K562 treated with DMSO at 1 percent for 48 hours (cell line): ENCODE data around the gene TEX2. TPM values are rescaled to one million over a fixed set of nuclear protein-coding genes. Genes with fewer than 3 reads are reported as not detected.

Source experiments
- total RNA-seq: library from RNA; unstranded; fragments of 300-600 nt; gene quantifications from 2 replicates; pipeline ENCODE4 v1.2.3, GENCODE V29; 2022; ENCODE audit warnings: low replicate concordance; ENCODE audit errors: extremely low read depth

The TEX2 gene, protein sequence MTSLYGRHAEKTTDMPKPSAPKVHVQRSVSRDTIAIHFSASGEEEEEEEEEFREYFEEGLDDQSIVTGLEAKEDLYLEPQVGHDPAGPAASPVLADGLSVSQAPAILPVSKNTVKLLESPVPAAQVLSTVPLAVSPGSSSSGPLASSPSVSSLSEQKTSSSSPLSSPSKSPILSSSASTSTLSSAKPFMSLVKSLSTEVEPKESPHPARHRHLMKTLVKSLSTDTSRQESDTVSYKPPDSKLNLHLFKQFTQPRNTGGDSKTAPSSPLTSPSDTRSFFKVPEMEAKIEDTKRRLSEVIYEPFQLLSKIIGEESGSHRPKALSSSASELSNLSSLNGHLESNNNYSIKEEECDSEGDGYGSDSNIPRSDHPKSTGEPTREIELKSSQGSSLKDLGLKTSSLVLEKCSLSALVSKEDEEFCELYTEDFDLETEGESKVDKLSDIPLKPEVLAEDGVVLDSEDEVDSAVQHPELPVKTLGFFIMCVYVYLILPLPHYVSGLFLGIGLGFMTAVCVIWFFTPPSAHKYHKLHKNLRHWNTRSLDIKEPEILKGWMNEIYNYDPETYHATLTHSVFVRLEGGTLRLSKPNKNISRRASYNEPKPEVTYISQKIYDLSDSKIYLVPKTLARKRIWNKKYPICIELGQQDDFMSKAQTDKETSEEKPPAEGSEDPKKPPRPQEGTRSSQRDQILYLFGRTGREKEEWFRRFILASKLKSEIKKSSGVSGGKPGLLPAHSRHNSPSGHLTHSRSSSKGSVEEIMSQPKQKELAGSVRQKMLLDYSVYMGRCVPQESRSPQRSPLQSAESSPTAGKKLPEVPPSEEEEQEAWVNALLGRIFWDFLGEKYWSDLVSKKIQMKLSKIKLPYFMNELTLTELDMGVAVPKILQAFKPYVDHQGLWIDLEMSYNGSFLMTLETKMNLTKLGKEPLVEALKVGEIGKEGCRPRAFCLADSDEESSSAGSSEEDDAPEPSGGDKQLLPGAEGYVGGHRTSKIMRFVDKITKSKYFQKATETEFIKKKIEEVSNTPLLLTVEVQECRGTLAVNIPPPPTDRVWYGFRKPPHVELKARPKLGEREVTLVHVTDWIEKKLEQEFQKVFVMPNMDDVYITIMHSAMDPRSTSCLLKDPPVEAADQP
- not detected in 2 replicates for total RNA-seq

GRCh38 chr17:64263000-64263766, at the start of gene TEX2:
Gene TEX2 (minus strand): TSS chr17:64263260. CDS start chr17:64214217, 49,043 bp downstream.

GRCh38 chr17:64129765-64130558, 133.1 kb downstream of the TEX2 start, which contains the start of gene ERN1:
Gene ERN1 (minus strand): TSS chr17:64130144. CDS start chr17:64130029, 115 bp downstream.

Other genes with a start within 250 kb of the TEX2 start
- gene ICAM2, start 242.6 kb downstream of the TEX2 start, total RNA-seq, result not detected in 2 replicates
- gene ERN1, start 133.1 kb downstream of the TEX2 start, total RNA-seq, result not detected in 2 replicates
- gene PECAM1, start 127.6 kb upstream of the TEX2 start, total RNA-seq, result not detected in 2 replicates
- gene MILR1, start 185.9 kb upstream of the TEX2 start, total RNA-seq, result not detected in 2 replicates
- gene POLG2, start 233.8 kb upstream of the TEX2 start, total RNA-seq, result not detected in 2 replicates
- not detected in 2 replicates for gene DDX5, start 243.0 kb upstream of the TEX2 start, total RNA-seq
- gene CEP95, start 243.7 kb upstream of the TEX2 start, total RNA-seq, result not detected in 2 replicates